Mesenchymal stem cell (in vitro differentiated cells and primary cell): ENCODE measurements around the gene RAP1B.
A peak's percentile ranks its signal among the peaks of the same experiment; 100 is the strongest.

Experiments used
- DNase-seq: peaks from one replicate; pipeline ENCODE4 v3.0.0-alpha.2; 2013
- H2AFZ ChIP-seq: one replicate; pipeline ENCODE4 v1.6.1; 2013; ENCODE audit warnings: low read depth, mild to moderate bottlenecking, control low read depth, inconsistent platforms, low read length, moderate library complexity
- H2AK5ac ChIP-seq: 2 replicates; pipeline ENCODE4 v1.6.1; 2013; ENCODE audit warnings: low read length, moderate library complexity, mild to moderate bottlenecking, inconsistent platforms; ENCODE audit not compliant: severe bottlenecking
- H2BK120ac ChIP-seq: one replicate; pipeline ENCODE4 v1.6.1; 2013; ENCODE audit warnings: low read depth, mild to moderate bottlenecking, inconsistent platforms, low read length, moderate library complexity
- H2BK12ac ChIP-seq, 2 experiments: one replicate each; pipeline ENCODE4 v1.6.1; 2013; ENCODE audit warnings: inconsistent platforms in 2 of 2, low read length in 2 of 2, mild to moderate bottlenecking in 2 of 2, moderate library complexity in 2 of 2, control low read depth in 1 of 2
- H2BK15ac ChIP-seq: one replicate; pipeline ENCODE4 v1.6.1; 2013; ENCODE audit warnings: mild to moderate bottlenecking, low read depth, inconsistent platforms; ENCODE audit not compliant: poor library complexity, severe bottlenecking
- H2BK5ac ChIP-seq: 2 replicates; pipeline ENCODE4 v1.6.1; 2013; ENCODE audit warnings: low read depth, mild to moderate bottlenecking, low read length, control low read depth, inconsistent platforms; ENCODE audit not compliant: poor library complexity, severe bottlenecking
- H3K14ac ChIP-seq, 2 experiments: one replicate each; pipeline ENCODE4 v1.6.1; 2013; ENCODE audit warnings: inconsistent platforms in 2 of 2, low read length in 2 of 2, control low read depth in 1 of 2, mild to moderate bottlenecking in 1 of 2, moderate library complexity in 1 of 2
- H3K18ac ChIP-seq, 2 experiments: one replicate each; pipeline ENCODE4 v1.6.1; 2013; ENCODE audit warnings: inconsistent platforms in 2 of 2, low read length in 2 of 2, control low read depth in 1 of 2, low read depth in 1 of 2, mild to moderate bottlenecking in 1 of 2
- H3K23ac ChIP-seq, 2 experiments: one replicate each; pipeline ENCODE4 v1.6.1; 2013; ENCODE audit warnings: inconsistent platforms in 2 of 2, low read length in 2 of 2, mild to moderate bottlenecking in 2 of 2, moderate library complexity in 2 of 2, control low read depth in 1 of 2
- H3K27ac ChIP-seq: 2 replicates; pipeline ENCODE4 v1.5.1; 2013; ENCODE audit warnings: mild to moderate bottlenecking, moderate library complexity, low read length, control low read depth, inconsistent platforms; ENCODE audit not compliant: poor library complexity, severe bottlenecking
- H3K27me3 ChIP-seq, 2 experiments: 2 replicates each; pipeline versions ENCODE4 v1.6.1 to v1.7.0; 2013; ENCODE audit warnings: low read length in 2 of 2, mild to moderate bottlenecking in 2 of 2, moderate library complexity in 2 of 2, control low read depth in 1 of 2, inconsistent platforms in 1 of 2; ENCODE audit not compliant: control insufficient read depth in 1 of 2, insufficient read depth in 1 of 2
- H3K36me3 ChIP-seq, 2 experiments: 2 replicates each; pipeline versions ENCODE4 v1.6.1 to v1.7.0; 2013; ENCODE audit warnings: low read length in 2 of 2, control low read depth in 1 of 2, inconsistent platforms in 1 of 2, low read depth in 1 of 2, mild to moderate bottlenecking in 1 of 2; ENCODE audit not compliant: insufficient read depth in 2 of 2, control insufficient read depth in 1 of 2
- H3K4ac ChIP-seq, 2 experiments: one replicate each; pipeline ENCODE4 v1.6.1; 2013; ENCODE audit warnings: inconsistent platforms in 2 of 2, low read length in 2 of 2, mild to moderate bottlenecking in 2 of 2, moderate library complexity in 2 of 2, control low read depth in 1 of 2, low read depth in 1 of 2
- H3K4me1 ChIP-seq: 2 replicates; pipeline ENCODE4 v1.6.1; 2013; ENCODE audit warnings: low read depth, low read length, control low read depth; ENCODE audit not compliant: control insufficient read depth, insufficient read depth
- H3K4me2 ChIP-seq: 2 replicates; pipeline ENCODE4 v1.6.1; 2013; ENCODE audit warnings: low read length, mild to moderate bottlenecking, inconsistent platforms; ENCODE audit not compliant: poor library complexity, severe bottlenecking
- H3K4me3 ChIP-seq, 2 experiments: 2 replicates each; pipeline versions ENCODE4 v1.5.1 to v1.7.0; 2013; ENCODE audit warnings: low read length in 2 of 2, mild to moderate bottlenecking in 2 of 2, control low read depth in 1 of 2, low read depth in 1 of 2; ENCODE audit not compliant: insufficient read depth in 1 of 2
- H3K79me1 ChIP-seq: replicated peaks from 2 replicates; pipeline ENCODE4 v1.6.1; 2013; ENCODE audit warnings: mild to moderate bottlenecking, control low read depth, low read length, inconsistent platforms; ENCODE audit not compliant: poor library complexity, severe bottlenecking
- H3K9ac ChIP-seq: 2 replicates; pipeline ENCODE4 v1.7.0; 2013; ENCODE audit warnings: mild to moderate bottlenecking, low read length, moderate library complexity
- H3K9me3 ChIP-seq: 2 replicates; pipeline ENCODE4 v1.7.0; 2013; ENCODE audit warnings: mild to moderate bottlenecking, low read length; ENCODE audit not compliant: control insufficient read depth
- H4K8ac ChIP-seq: one replicate; pipeline ENCODE4 v1.6.1; 2013; ENCODE audit warnings: inconsistent platforms, mild to moderate bottlenecking, low read length, moderate library complexity
- H4K91ac ChIP-seq: one replicate; pipeline ENCODE4 v1.6.1; 2013; ENCODE audit warnings: mild to moderate bottlenecking, low read length, inconsistent platforms
- WGBS: methylation state at CpG from one replicate; pipeline ENCODE4 v1.1.7; 2013; ENCODE audit warnings: mixed read lengths; 5-methylcytosine and 5-hydroxymethylcytosine counted together

The RAP1B gene

DNA sequence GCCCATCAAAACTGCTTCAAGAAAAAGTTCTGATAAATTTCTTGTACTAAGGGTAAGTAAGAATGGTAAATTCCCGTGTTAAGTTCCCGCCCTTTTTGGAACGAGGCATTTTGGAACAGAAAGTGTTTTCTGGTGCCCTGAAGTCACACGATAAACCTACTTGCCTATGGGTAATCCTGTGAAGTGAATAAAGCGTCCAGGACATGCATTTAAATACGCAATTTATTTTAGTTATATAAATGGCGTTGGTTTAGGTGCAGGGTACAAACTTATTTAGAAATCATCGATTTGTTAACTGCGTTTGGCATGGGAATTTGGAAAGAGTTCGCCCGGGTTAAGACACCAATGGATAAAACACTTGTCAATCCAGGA, 715 bp upstream of the RAP1B start:
- Histone ChIP-seq H3K27ac (peak overlapping the region; percentile 100), H3K23ac (peak overlapping the region in 1 of 2 experiments; percentile 41), H3K4me2 (peak overlapping the region; percentile 84), H3K4me3 (peak overlapping the region; percentile 67 to 89), H4K91ac (no peak overlapping the region), H3K79me1 (no peaks in the 10 kb centered on the region), H2BK12ac (peak overlapping the region in 1 of 2 experiments; percentile 94), H4K8ac (peak overlapping the region; percentile 98), H3K36me3 (peaks cover 0 to 4% of the 10 kb centered on the region in 2 experiments), H3K4me1 (peaks cover 5% of the 10 kb centered on the region), H3K14ac (no peak overlapping the region), H2AK5ac (no peak overlapping the region), H3K9me3 (no peaks in the 10 kb centered on the region), H3K27me3 (no peaks in the 10 kb centered on the region), H2AFZ (peak overlapping the region; percentile 93), H2BK120ac (peak overlapping the region; percentile 64), H3K18ac (peak overlapping the region; percentile 70 to 96), H2BK15ac (no peak overlapping the region), H3K9ac (peak overlapping the region; percentile 97), H2BK5ac (no peak overlapping the region), H3K4ac (peak overlapping the region; percentile 24 to 73)
- WGBS, result 17% methylated on average over 11 of the region's 11 CpGs
- no peak for DNase-seq

DNA sequence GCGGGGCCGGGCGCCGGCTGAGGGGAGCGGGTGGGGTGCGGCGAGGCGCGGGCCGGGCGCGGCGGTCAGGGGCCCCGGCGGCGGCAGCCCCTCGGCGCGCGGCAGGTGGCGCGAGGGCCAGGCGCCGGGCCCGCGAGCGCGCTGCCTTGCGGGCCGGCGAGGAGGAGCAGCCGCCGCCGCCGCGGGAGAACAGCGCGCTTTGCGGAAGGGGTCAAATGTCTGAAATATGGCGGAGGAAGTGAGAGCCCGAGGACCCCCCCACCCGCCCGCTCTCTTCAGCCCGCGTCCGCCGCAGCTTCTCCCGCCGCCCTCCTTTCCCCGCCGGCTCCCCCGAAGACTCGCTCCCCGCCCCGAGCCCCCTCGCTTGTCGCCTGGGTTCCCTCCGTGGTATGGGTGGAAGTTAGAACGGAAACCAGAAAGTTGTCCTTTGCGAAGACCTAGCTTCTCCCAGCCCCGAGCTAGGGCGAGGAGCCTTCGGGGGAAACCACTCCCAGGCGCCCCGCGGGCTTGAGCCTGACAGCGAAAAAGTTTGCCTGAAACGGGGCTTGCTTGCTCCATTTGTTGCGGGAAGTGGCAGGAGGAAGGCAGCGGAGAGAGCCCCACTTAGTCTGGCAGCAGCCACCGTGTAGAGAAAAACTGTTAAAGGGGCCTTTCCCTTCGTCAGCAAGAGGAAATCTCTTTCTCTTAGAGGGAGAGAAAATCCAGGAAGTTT, 551 bp downstream of the RAP1B start:
- Histone ChIP-seq H3K36me3 (peaks cover 0 to 4% of the 10 kb centered on the region in 2 experiments), H4K8ac (peak overlapping the region; percentile 60), H3K79me1 (no peaks in the 10 kb centered on the region), H3K4ac (peak overlapping the region; percentile 90 to 98), H3K23ac (peak overlapping the region in 1 of 2 experiments; percentile 14), H3K18ac (peak overlapping the region; percentile 97 to 99), H2BK120ac (peak overlapping the region; percentile 94), H3K4me2 (peak overlapping the region; percentile 58), H3K4me3 (peak overlapping the region; percentile 83 to 93), H3K27me3 (no peaks in the 10 kb centered on the region), H3K14ac (peak overlapping the region in 1 of 2 experiments; percentile 89), H2AK5ac (peak overlapping the region; percentile 69), H3K9me3 (no peaks in the 10 kb centered on the region), H3K4me1 (peaks cover 5% of the 10 kb centered on the region), H2BK12ac (peak overlapping the region in 1 of 2 experiments; percentile 37), H4K91ac (peak overlapping the region; percentile 79), H3K9ac (peak overlapping the region; percentile 99), H2BK15ac (peak overlapping the region; percentile 68), H2BK5ac (peak overlapping the region; percentile 79), H3K27ac (peak overlapping the region; percentile 93), H2AFZ (peak overlapping the region; percentile 53)
- peak; percentile 57 for DNase-seq
- WGBS, result under 1% methylated on average over 13 of the region's 72 CpGs

DNA sequence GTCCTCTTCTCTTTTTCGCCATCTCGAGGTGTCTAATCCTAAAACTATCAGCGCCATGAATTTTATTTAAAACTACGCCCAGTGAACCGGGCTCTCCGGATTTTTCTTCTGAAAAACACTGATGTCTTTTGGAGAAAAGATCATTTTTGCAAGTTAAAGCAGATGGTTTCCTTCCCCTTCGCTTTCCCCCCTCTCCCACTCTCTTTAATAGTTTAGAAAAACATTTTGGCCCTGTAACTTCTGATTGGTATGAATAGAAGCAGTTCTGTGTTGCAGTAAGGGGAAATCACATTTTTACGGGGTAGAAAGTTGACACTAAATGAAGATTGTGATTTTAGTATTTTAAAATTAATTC, 1.1 kb downstream of the RAP1B start:
- 8% methylated on average over 4 of the region's 8 CpGs for WGBS
- H3K14ac ChIP-seq, result no peak overlapping the region
- H3K23ac ChIP-seq, result no peak overlapping the region
- peak overlapping the region in 1 of 2 experiments; percentile 83 for H3K4me3 ChIP-seq
- H3K4me2 ChIP-seq, result peak overlapping the region; percentile 58
- H3K79me1 ChIP-seq, result no peaks in the 10 kb centered on the region
- H3K27ac ChIP-seq, result peak overlapping the region; percentile 93
- H4K8ac ChIP-seq, result no peak overlapping the region
- H3K4me1 ChIP-seq, result peaks cover 7% of the 10 kb centered on the region
- no peak overlapping the region for H4K91ac ChIP-seq
- no peak overlapping the region for H2AFZ ChIP-seq
- DNase-seq, result no peak
- no peak overlapping the region for H2BK120ac ChIP-seq
- H2BK12ac ChIP-seq, result no peak overlapping the region
- no peaks in the 10 kb centered on the region for H3K27me3 ChIP-seq
- H2AK5ac ChIP-seq, result no peak overlapping the region
- H2BK5ac ChIP-seq, result peak overlapping the region; percentile 74
- peak overlapping the region; percentile 99 for H3K9ac ChIP-seq
- no peak overlapping the region for H3K4ac ChIP-seq
- H3K18ac ChIP-seq, result peak overlapping the region in 1 of 2 experiments; percentile 99
- H2BK15ac ChIP-seq, result no peak overlapping the region
- H3K9me3 ChIP-seq, result no peaks in the 10 kb centered on the region
- peaks cover 0 to 4% of the 10 kb centered on the region in 2 experiments for H3K36me3 ChIP-seq

DNA sequence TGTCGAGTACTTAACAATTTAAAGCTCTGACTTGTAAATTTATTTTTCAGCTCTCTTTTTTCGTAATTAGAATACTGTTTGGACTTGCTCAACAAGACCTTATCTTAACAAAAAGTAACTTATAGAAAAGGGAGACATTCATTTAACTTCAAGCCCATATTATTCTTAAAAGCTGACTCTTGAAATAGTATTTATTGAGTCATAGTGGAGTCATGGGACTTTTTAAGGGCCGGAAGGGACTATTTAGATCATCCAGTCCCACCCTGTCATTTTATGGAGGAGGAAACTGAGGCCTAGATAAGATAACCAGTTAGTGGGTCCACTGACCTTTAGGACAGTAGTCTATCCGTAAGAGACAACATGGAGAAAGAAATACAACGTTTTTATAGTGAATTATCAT, 1.5 kb downstream of the RAP1B start:
- no peaks in the 10 kb centered on the region for H3K9me3 ChIP-seq
- H2BK15ac ChIP-seq, result no peak overlapping the region
- no peak overlapping the region for H2BK5ac ChIP-seq
- no peak overlapping the region for H3K14ac ChIP-seq
- H3K9ac ChIP-seq, result peak overlapping the region; percentile 99
- no peak overlapping the region for H4K91ac ChIP-seq
- H2AFZ ChIP-seq, result no peak overlapping the region
- H3K4me2 ChIP-seq, result peak overlapping the region; percentile 36
- H2AK5ac ChIP-seq, result no peak overlapping the region
- H3K23ac ChIP-seq, result no peak overlapping the region
- H3K27me3 ChIP-seq, result no peaks in the 10 kb centered on the region
- H3K18ac ChIP-seq, result no peak overlapping the region
- WGBS, result 0% methylated on average over 1 of the region's 5 CpGs
- no peak overlapping the region for H2BK12ac ChIP-seq
- H3K79me1 ChIP-seq, result no peaks in the 10 kb centered on the region
- H3K36me3 ChIP-seq, result peaks cover 0 to 4% of the 10 kb centered on the region in 2 experiments
- no peak overlapping the region for H3K4ac ChIP-seq
- peak overlapping the region in 1 of 2 experiments; percentile 83 for H3K4me3 ChIP-seq
- peaks cover 7% of the 10 kb centered on the region for H3K4me1 ChIP-seq
- H2BK120ac ChIP-seq, result no peak overlapping the region
- no peak overlapping the region for H4K8ac ChIP-seq
- DNase-seq, result peak; percentile 66
- no peak overlapping the region for H3K27ac ChIP-seq
